ENCODE data around the gene GLOD5. TPM values are rescaled to one million over a fixed set of nuclear protein-coding genes. Genes with fewer than 3 reads are reported as not detected.

Gene GLOD5
- total RNA-seq, 3 donors from 2014 or later (not counting 1 experiment from before 2014, with no cell fraction given): not detected

GRCh38 chrX:48719958-48720357 is 41.6 kb upstream of the GLOD5 start:
- H3K4me1 Mint-ChIP-seq: peaks cover 21 to 40% of the 10 kb centered on the region in 2 donors
- H3K9me3 Mint-ChIP-seq: no peaks in the 10 kb centered on the region
- peak in 1 of 2 donors; percentile 32 for DNase-seq
- no peak for TF ChIP-seq CTCF (IDR thresholded peaks at IDR 0.05)
- Histone ChIP-seq H3K27ac (ENCODE audit: low read length) (peak overlapping the region; percentile 77), H3K4me3 (ENCODE audit: low read length) (no peak overlapping the region), H3K36me3 (ENCODE audit: control insufficient read depth, insufficient read depth, low read length) (no peaks in the 10 kb centered on the region), H3K4me1 (ENCODE audit: control insufficient read depth, insufficient read depth, low read length) (peaks cover 35% of the 10 kb centered on the region), H3K27me3 (ENCODE audit: control insufficient read depth, insufficient read depth, low read length) (no peaks in the 10 kb centered on the region), H3K9me3 (ENCODE audit: control insufficient read depth, insufficient read depth, low read length) (no peaks in the 10 kb centered on the region)
- intact Hi-C loops (cut with micrococcal nuclease): loop anchor here (10.0 kb wide), 1 partner anchor 215 kb away; no protein-coding TSS in a partner anchor
- peak; percentile 46 to 74 (median 65) for ATAC-seq
- H3K36me3 Mint-ChIP-seq: no peaks in the 10 kb centered on the region
- H3K27me3 Mint-ChIP-seq (ENCODE audit: low read depth in 2 of 2): no peaks in the 10 kb centered on the region
- WGBS (ENCODE audit: insufficient coverage): 33% methylated on average over 2 of the region's 2 CpGs
- H3K27ac Mint-ChIP-seq: no peak overlapping the region
- H3K4me3 Mint-ChIP-seq: no peak overlapping the region

- Histone ChIP-seq H3K36me3 (ENCODE audit: control insufficient read depth, insufficient read depth, low read length) (no peaks in the 10 kb centered on the region), H3K27ac (ENCODE audit: low read length) (peak overlapping the region; percentile 77), H3K27me3 (ENCODE audit: control insufficient read depth, insufficient read depth, low read length) (no peaks in the 10 kb centered on the region), H3K4me3 (ENCODE audit: low read length) (no peak overlapping the region), H3K9me3 (ENCODE audit: control insufficient read depth, insufficient read depth, low read length) (no peaks in the 10 kb centered on the region), H3K4me1 (ENCODE audit: control insufficient read depth, insufficient read depth, low read length) (peaks cover 31% of the 10 kb centered on the region)
- DNase-seq (peak in 1 of 2 donors; percentile 49), ATAC-seq (peak; percentile 62 to 75 (median 67))
- Mint-ChIP-seq H3K27me3 (ENCODE audit: low read depth in 2 of 2) (no peaks in the 10 kb centered on the region), H3K9me3 (no peaks in the 10 kb centered on the region), H3K4me1 (peaks cover 14 to 37% of the 10 kb centered on the region in 2 donors), H3K36me3 (no peaks in the 10 kb centered on the region), H3K4me3 (no peak overlapping the region), H3K27ac (no peak overlapping the region)
- 40% methylated on average over 4 of the region's 4 CpGs for WGBS (ENCODE audit: insufficient coverage)
- no peak for TF ChIP-seq CTCF (IDR thresholded peaks at IDR 0.05)
- intact Hi-C loops (cut with micrococcal nuclease): no loop called here
Measured at GRCh38 chrX:48720577-48721250, 40.8 kb upstream of the GLOD5 start.

- DNase-seq (no peak), ATAC-seq (no peak)
- no peak overlapping the region for H3K4me3 Mint-ChIP-seq
- no peaks in the 10 kb centered on the region for H3K36me3 Mint-ChIP-seq
- no peak overlapping the region for H3K27ac Mint-ChIP-seq
- H3K27me3 Mint-ChIP-seq (ENCODE audit: low read depth in 2 of 2): no peaks in the 10 kb centered on the region
- TF ChIP-seq CTCF (IDR thresholded peaks at IDR 0.05): no peak
- Histone ChIP-seq H3K4me3 (ENCODE audit: low read length) (no peak overlapping the region), H3K27me3 (ENCODE audit: control insufficient read depth, insufficient read depth, low read length) (no peaks in the 10 kb centered on the region), H3K27ac (ENCODE audit: low read length) (peak overlapping the region; percentile 77), H3K9me3 (ENCODE audit: control insufficient read depth, insufficient read depth, low read length) (no peaks in the 10 kb centered on the region), H3K36me3 (ENCODE audit: control insufficient read depth, insufficient read depth, low read length) (no peaks in the 10 kb centered on the region), H3K4me1 (ENCODE audit: control insufficient read depth, insufficient read depth, low read length) (peaks cover 30% of the 10 kb centered on the region)
- no peaks in the 10 kb centered on the region for H3K9me3 Mint-ChIP-seq
- peaks cover 18 to 37% of the 10 kb centered on the region in 2 donors for H3K4me1 Mint-ChIP-seq
- intact Hi-C loops (cut with micrococcal nuclease): no loop called here
Measured at GRCh38 chrX:48721916-48722315, 39.6 kb upstream of the GLOD5 start.

GRCh38 chrX:48726596-48726995 is 35.0 kb upstream of the GLOD5 start:
- DNase-seq (peak in 1 of 2 donors; percentile 21), ATAC-seq (no peak)
- TF ChIP-seq CTCF (IDR thresholded peaks at IDR 0.05): no peak
- Mint-ChIP-seq H3K4me3 (no peak overlapping the region), H3K27ac (peak overlapping the region in 1 of 2 donors; percentile 27), H3K4me1 (peaks cover 33 to 41% of the 10 kb centered on the region in 2 donors), H3K27me3 (ENCODE audit: low read depth in 2 of 2) (no peaks in the 10 kb centered on the region), H3K36me3 (no peaks in the 10 kb centered on the region), H3K9me3 (no peaks in the 10 kb centered on the region)
- H3K4me1 ChIP-seq (ENCODE audit: control insufficient read depth, insufficient read depth, low read length): peaks cover 18% of the 10 kb centered on the region
- no peak overlapping the region for H3K27ac ChIP-seq (ENCODE audit: low read length)
- no CpG with 5 or more reads among the region's 2 CpGs for WGBS (ENCODE audit: insufficient coverage)
- intact Hi-C loops (cut with micrococcal nuclease): no loop called here
- no peaks in the 10 kb centered on the region for H3K9me3 ChIP-seq (ENCODE audit: control insufficient read depth, insufficient read depth, low read length)
- no peaks in the 10 kb centered on the region for H3K27me3 ChIP-seq (ENCODE audit: control insufficient read depth, insufficient read depth, low read length)
- no peak overlapping the region for H3K4me3 ChIP-seq (ENCODE audit: low read length)
- no peaks in the 10 kb centered on the region for H3K36me3 ChIP-seq (ENCODE audit: control insufficient read depth, insufficient read depth, low read length)
